Mesenchymal stem cell (in vitro differentiated cells and primary cell): ENCODE measurements around the gene SCGB1A1.

Experiments used
- DNase-seq: peaks from one replicate; pipeline ENCODE4 v3.0.0-alpha.2; 2013
- H2AFZ ChIP-seq: one replicate; pipeline ENCODE4 v1.6.1; 2013; ENCODE audit warnings: low read depth, mild to moderate bottlenecking, control low read depth, inconsistent platforms, low read length, moderate library complexity
- H2AK5ac ChIP-seq: 2 replicates; pipeline ENCODE4 v1.6.1; 2013; ENCODE audit warnings: low read length, moderate library complexity, mild to moderate bottlenecking, inconsistent platforms; ENCODE audit not compliant: severe bottlenecking
- H2BK120ac ChIP-seq: one replicate; pipeline ENCODE4 v1.6.1; 2013; ENCODE audit warnings: low read depth, mild to moderate bottlenecking, inconsistent platforms, low read length, moderate library complexity
- H2BK12ac ChIP-seq, 2 experiments: one replicate each; pipeline ENCODE4 v1.6.1; 2013; ENCODE audit warnings: inconsistent platforms in 2 of 2, low read length in 2 of 2, mild to moderate bottlenecking in 2 of 2, moderate library complexity in 2 of 2, control low read depth in 1 of 2
- H2BK15ac ChIP-seq: one replicate; pipeline ENCODE4 v1.6.1; 2013; ENCODE audit warnings: mild to moderate bottlenecking, low read depth, inconsistent platforms; ENCODE audit not compliant: poor library complexity, severe bottlenecking
- H2BK5ac ChIP-seq: 2 replicates; pipeline ENCODE4 v1.6.1; 2013; ENCODE audit warnings: low read depth, mild to moderate bottlenecking, low read length, control low read depth, inconsistent platforms; ENCODE audit not compliant: poor library complexity, severe bottlenecking
- H3K14ac ChIP-seq, 2 experiments: one replicate each; pipeline ENCODE4 v1.6.1; 2013; ENCODE audit warnings: inconsistent platforms in 2 of 2, low read length in 2 of 2, control low read depth in 1 of 2, mild to moderate bottlenecking in 1 of 2, moderate library complexity in 1 of 2
- H3K18ac ChIP-seq, 2 experiments: one replicate each; pipeline ENCODE4 v1.6.1; 2013; ENCODE audit warnings: inconsistent platforms in 2 of 2, low read length in 2 of 2, control low read depth in 1 of 2, low read depth in 1 of 2, mild to moderate bottlenecking in 1 of 2
- H3K23ac ChIP-seq, 2 experiments: one replicate each; pipeline ENCODE4 v1.6.1; 2013; ENCODE audit warnings: inconsistent platforms in 2 of 2, low read length in 2 of 2, mild to moderate bottlenecking in 2 of 2, moderate library complexity in 2 of 2, control low read depth in 1 of 2
- H3K27ac ChIP-seq: 2 replicates; pipeline ENCODE4 v1.5.1; 2013; ENCODE audit warnings: mild to moderate bottlenecking, moderate library complexity, low read length, control low read depth, inconsistent platforms; ENCODE audit not compliant: poor library complexity, severe bottlenecking
- H3K27me3 ChIP-seq, 2 experiments: 2 replicates each; pipeline versions ENCODE4 v1.6.1 to v1.7.0; 2013; ENCODE audit warnings: low read length in 2 of 2, mild to moderate bottlenecking in 2 of 2, moderate library complexity in 2 of 2, control low read depth in 1 of 2, inconsistent platforms in 1 of 2; ENCODE audit not compliant: control insufficient read depth in 1 of 2, insufficient read depth in 1 of 2
- H3K36me3 ChIP-seq, 2 experiments: 2 replicates each; pipeline versions ENCODE4 v1.6.1 to v1.7.0; 2013; ENCODE audit warnings: low read length in 2 of 2, control low read depth in 1 of 2, inconsistent platforms in 1 of 2, low read depth in 1 of 2, mild to moderate bottlenecking in 1 of 2; ENCODE audit not compliant: insufficient read depth in 2 of 2, control insufficient read depth in 1 of 2
- H3K4ac ChIP-seq, 2 experiments: one replicate each; pipeline ENCODE4 v1.6.1; 2013; ENCODE audit warnings: inconsistent platforms in 2 of 2, low read length in 2 of 2, mild to moderate bottlenecking in 2 of 2, moderate library complexity in 2 of 2, control low read depth in 1 of 2, low read depth in 1 of 2
- H3K4me1 ChIP-seq: 2 replicates; pipeline ENCODE4 v1.6.1; 2013; ENCODE audit warnings: low read depth, low read length, control low read depth; ENCODE audit not compliant: control insufficient read depth, insufficient read depth
- H3K4me2 ChIP-seq: 2 replicates; pipeline ENCODE4 v1.6.1; 2013; ENCODE audit warnings: low read length, mild to moderate bottlenecking, inconsistent platforms; ENCODE audit not compliant: poor library complexity, severe bottlenecking
- H3K4me3 ChIP-seq, 2 experiments: 2 replicates each; pipeline versions ENCODE4 v1.5.1 to v1.7.0; 2013; ENCODE audit warnings: low read length in 2 of 2, mild to moderate bottlenecking in 2 of 2, control low read depth in 1 of 2, low read depth in 1 of 2; ENCODE audit not compliant: insufficient read depth in 1 of 2
- H3K79me1 ChIP-seq: replicated peaks from 2 replicates; pipeline ENCODE4 v1.6.1; 2013; ENCODE audit warnings: mild to moderate bottlenecking, control low read depth, low read length, inconsistent platforms; ENCODE audit not compliant: poor library complexity, severe bottlenecking
- H3K9ac ChIP-seq: 2 replicates; pipeline ENCODE4 v1.7.0; 2013; ENCODE audit warnings: mild to moderate bottlenecking, low read length, moderate library complexity
- H3K9me3 ChIP-seq: 2 replicates; pipeline ENCODE4 v1.7.0; 2013; ENCODE audit warnings: mild to moderate bottlenecking, low read length; ENCODE audit not compliant: control insufficient read depth
- H4K8ac ChIP-seq: one replicate; pipeline ENCODE4 v1.6.1; 2013; ENCODE audit warnings: inconsistent platforms, mild to moderate bottlenecking, low read length, moderate library complexity
- H4K91ac ChIP-seq: one replicate; pipeline ENCODE4 v1.6.1; 2013; ENCODE audit warnings: mild to moderate bottlenecking, low read length, inconsistent platforms
- WGBS: methylation state at CpG from one replicate; pipeline ENCODE4 v1.1.7; 2013; ENCODE audit warnings: mixed read lengths; 5-methylcytosine and 5-hydroxymethylcytosine counted together

Gene SCGB1A1

GRCh38 chr11:62471603-62472002, 52.8 kb downstream of the SCGB1A1 start:
- WGBS: 95% methylated on average over 7 of the region's 7 CpGs
- H3K9ac ChIP-seq: no peak overlapping the region
- no peaks in the 10 kb centered on the region for H3K79me1 ChIP-seq
- no peak overlapping the region for H2BK5ac ChIP-seq
- no peak overlapping the region for H4K91ac ChIP-seq
- peak overlapping the region in 1 of 2 experiments; percentile 90 for H2BK12ac ChIP-seq
- no peaks in the 10 kb centered on the region for H3K9me3 ChIP-seq
- H2AFZ ChIP-seq: no peak overlapping the region
- no peak overlapping the region for H2BK15ac ChIP-seq
- peak overlapping the region; percentile 21 for H2AK5ac ChIP-seq
- peak overlapping the region; percentile 42 for H4K8ac ChIP-seq
- no peaks in the 10 kb centered on the region for H3K36me3 ChIP-seq
- H3K4me3 ChIP-seq: no peak overlapping the region
- H3K18ac ChIP-seq: peak overlapping the region in 1 of 2 experiments; percentile 77
- H3K4ac ChIP-seq: no peak overlapping the region
- peak overlapping the region in 1 of 2 experiments; percentile 87 for H3K14ac ChIP-seq
- no peak overlapping the region for H3K27ac ChIP-seq
- no peak overlapping the region for H2BK120ac ChIP-seq
- no peaks in the 10 kb centered on the region for H3K27me3 ChIP-seq
- peaks cover 7% of the 10 kb centered on the region for H3K4me1 ChIP-seq
- H3K23ac ChIP-seq: no peak overlapping the region
- no peak overlapping the region for H3K4me2 ChIP-seq
- DNase-seq: no peak

- Histone ChIP-seq H3K9me3 (no peaks in the 10 kb centered on the region), H3K18ac (peak overlapping the region in 1 of 2 experiments; percentile 77), H2AFZ (no peak overlapping the region), H2BK15ac (no peak overlapping the region), H3K4ac (no peak overlapping the region), H3K27ac (no peak overlapping the region), H3K36me3 (no peaks in the 10 kb centered on the region), H3K9ac (no peak overlapping the region), H3K14ac (peak overlapping the region in 1 of 2 experiments; percentile 87), H3K79me1 (no peaks in the 10 kb centered on the region), H4K8ac (peak overlapping the region; percentile 42), H2BK12ac (peak overlapping the region in 1 of 2 experiments; percentile 90), H3K4me3 (no peak overlapping the region), H3K23ac (peak overlapping the region in 1 of 2 experiments; percentile 46), H2AK5ac (peak overlapping the region; percentile 21), H4K91ac (no peak overlapping the region), H2BK5ac (no peak overlapping the region), H2BK120ac (no peak overlapping the region), H3K4me2 (no peak overlapping the region), H3K4me1 (peaks cover 7% of the 10 kb centered on the region), H3K27me3 (no peaks in the 10 kb centered on the region)
- peak; percentile 52 for DNase-seq
- 35% methylated on average over 9 of the region's 9 CpGs for WGBS
Observed at GRCh38 chr11:62472063-62472884, 53.4 kb downstream of the SCGB1A1 start.
